AG08396 (cell line): ENCODE results near the gene GPR17.

Experiments used
- DNase-seq: peaks from one replicate; pipeline ENCODE4 v3.0.0; 2012; ENCODE audit warnings: low spot score, mixed read lengths

GPR17 gene

GRCh38 chr2:127694986-127695385, 49.0 kb downstream of the GPR17 start:
- no peak for DNase-seq

- DNase-seq, result peak; percentile 66
Measured at GRCh38 chr2:127695491-127696472, 49.8 kb downstream of the GPR17 start.

GRCh38 chr2:127697482-127698180, 51.7 kb downstream of the GPR17 start:
- no peak for DNase-seq

- no peak for DNase-seq
Measured at GRCh38 chr2:127698553-127699355, 52.8 kb downstream of the GPR17 start.

GRCh38 chr2:127700527-127701192, 54.7 kb downstream of the GPR17 start:
- DNase-seq, result no peak

- peak; percentile 97 for DNase-seq
Measured at GRCh38 chr2:127701193-127701650, 55.3 kb downstream of the GPR17 start, which contains the start of gene SFT2D3. Gene SFT2D3, plus strand, starts transcription at chr2:127701497. Its CDS starts 32 bp downstream, at chr2:127701529.

GRCh38 chr2:127701651-127702394, 55.9 kb downstream of the GPR17 start:
- DNase-seq, result peak; percentile 86
